ENCODE measurements around the gene RAD51C.

- TF ChIP-seq, protein P1, sequence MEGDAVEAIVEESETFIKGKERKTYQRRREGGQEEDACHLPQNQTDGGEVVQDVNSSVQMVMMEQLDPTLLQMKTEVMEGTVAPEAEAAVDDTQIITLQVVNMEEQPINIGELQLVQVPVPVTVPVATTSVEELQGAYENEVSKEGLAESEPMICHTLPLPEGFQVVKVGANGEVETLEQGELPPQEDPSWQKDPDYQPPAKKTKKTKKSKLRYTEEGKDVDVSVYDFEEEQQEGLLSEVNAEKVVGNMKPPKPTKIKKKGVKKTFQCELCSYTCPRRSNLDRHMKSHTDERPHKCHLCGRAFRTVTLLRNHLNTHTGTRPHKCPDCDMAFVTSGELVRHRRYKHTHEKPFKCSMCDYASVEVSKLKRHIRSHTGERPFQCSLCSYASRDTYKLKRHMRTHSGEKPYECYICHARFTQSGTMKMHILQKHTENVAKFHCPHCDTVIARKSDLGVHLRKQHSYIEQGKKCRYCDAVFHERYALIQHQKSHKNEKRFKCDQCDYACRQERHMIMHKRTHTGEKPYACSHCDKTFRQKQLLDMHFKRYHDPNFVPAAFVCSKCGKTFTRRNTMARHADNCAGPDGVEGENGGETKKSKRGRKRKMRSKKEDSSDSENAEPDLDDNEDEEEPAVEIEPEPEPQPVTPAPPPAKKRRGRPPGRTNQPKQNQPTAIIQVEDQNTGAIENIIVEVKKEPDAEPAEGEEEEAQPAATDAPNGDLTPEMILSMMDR (conservative IDR thresholded peaks at IDR 0.05) = no peak
- TF ChIP-seq EZH2 (IDR thresholded peaks at IDR 0.05; ENCODE audit: low read depth) = no peak
Observed at GRCh38 chr17:58665946-58666857, 26.2 kb upstream of the RAD51C start.

All from PC-9 (cell line).